Measurements from ENCODE around the gene RPS14.
A peak's percentile ranks its signal among the peaks of the same experiment; 100 is the strongest.

RPS14 gene

GRCh38 chr5:150413176-150413901, 36.2 kb downstream of the RPS14 start:
- no peak for DNase-seq (ENCODE audit: low read depth)

- no peak for DNase-seq (ENCODE audit: low read depth)
These were observed 37.0 kb downstream of the RPS14 start, which contains the start of gene CD74 for GRCh38 chr5:150412319-150413175. Gene CD74, minus strand, starts transcription at chr5:150412910. Its CDS starts 161 bp downstream, at chr5:150412749.

GRCh38 chr5:150411245-150411979, 38.1 kb downstream of the RPS14 start:
- DNase-seq (ENCODE audit: low read depth) = no peak

- no peak for DNase-seq (ENCODE audit: low read depth)
These were observed 38.9 kb downstream of the RPS14 start for GRCh38 chr5:150410524-150411244.

GRCh38 chr5:150409638-150410523, 39.7 kb downstream of the RPS14 start:
- DNase-seq (ENCODE audit: low read depth) = peak; percentile 63

- no peak for DNase-seq (ENCODE audit: low read depth)
These were observed 41.2 kb downstream of the RPS14 start for GRCh38 chr5:150408231-150408943.

- DNase-seq (ENCODE audit: low read depth) = no peak
These were observed 42.3 kb downstream of the RPS14 start for GRCh38 chr5:150407096-150407720.

GRCh38 chr5:150406723-150407095, 42.8 kb downstream of the RPS14 start:
- no peak for DNase-seq (ENCODE audit: low read depth)

- no peak for DNase-seq (ENCODE audit: low read depth)
These were observed 43.3 kb downstream of the RPS14 start for GRCh38 chr5:150406103-150406722.

GRCh38 chr5:150404941-150405816, 44.4 kb downstream of the RPS14 start:
- no peak for DNase-seq (ENCODE audit: low read depth)

- DNase-seq (ENCODE audit: low read depth) = no peak
These were observed 45.0 kb downstream of the RPS14 start for GRCh38 chr5:150404535-150404934.

GRCh38 chr5:150404121-150404520, 45.4 kb downstream of the RPS14 start:
- DNase-seq (ENCODE audit: low read depth) = no peak

- no peak for DNase-seq (ENCODE audit: low read depth)
These were observed 46.6 kb downstream of the RPS14 start for GRCh38 chr5:150402901-150403342.

GRCh38 chr5:150402229-150402773, 47.2 kb downstream of the RPS14 start:
- DNase-seq (ENCODE audit: low read depth) = no peak

- no peak for DNase-seq (ENCODE audit: low read depth)
These were observed 47.9 kb downstream of the RPS14 start for GRCh38 chr5:150401376-150402228.

- DNase-seq (ENCODE audit: low read depth) = no peak
These were observed 48.5 kb downstream of the RPS14 start for GRCh38 chr5:150401076-150401375.
